Fibroblast of lung (primary cell): Measurements from ENCODE around the gene FAM3D.
"Not testable (repeated sequence)": the region's sequence is repeated elsewhere in the genome, so short reads cannot be mapped to it uniquely, and the experiment has no call there.

Experiments
- CTCF ChIP-seq, 2 donors: IDR thresholded peaks in 1 of 2; conservative IDR thresholded peaks in 1 of 2; 1 replicate in 1 of 2; 2 replicates in 1 of 2; pipeline ENCODE4 v1.5.1; 2011 to 2012; ENCODE audit warnings: low read length in 2 of 2, control low read depth in 1 of 2, inconsistent platforms in 1 of 2, low read depth in 1 of 2, mild to moderate bottlenecking in 1 of 2
- EZH2 ChIP-seq: IDR thresholded peaks from 2 replicates; pipeline ENCODE4 v1.5.1; 2012; ENCODE audit warnings: low read length, control low read depth, mild to moderate bottlenecking; ENCODE audit errors: missing control alignments

GRCh38 chr3:58678177-58678970, 11.8 kb upstream of the FAM3D start:
- not testable (repeated sequence) for TF ChIP-seq EZH2; CTCF (conservative IDR thresholded peaks at IDR 0.05 in 1 of 2, IDR thresholded peaks at IDR 0.05 in 1 of 2; ENCODE audit: low read depth in 1 of 2, low read length in 2 of 2)
